Urinary bladder (tissue), 4 donors: ENCODE results near the gene TUBG1. TPM values are rescaled to one million over a fixed set of nuclear protein-coding genes. Genes with fewer than 3 reads are reported as not detected.
"Not testable (repeated sequence)": the region's sequence is repeated elsewhere in the genome, so short reads cannot be mapped to it uniquely, and the experiment has no call there.

Experiments
- DNase-seq: peaks from one replicate; pipeline ENCODE4 v3.0.0-alpha.2; 2015; ENCODE audit errors: extremely low spot score
- H3K27ac ChIP-seq: one replicate; pipeline ENCODE4 v1.5.1; 2013; ENCODE audit warnings: low read depth, mild to moderate bottlenecking, moderate library complexity
- H3K36me3 ChIP-seq: one replicate; pipeline ENCODE4 v1.6.1; 2013; ENCODE audit warnings: mild to moderate bottlenecking, moderate library complexity; ENCODE audit not compliant: insufficient read depth
- H3K4me1 ChIP-seq: one replicate; pipeline ENCODE4 v1.6.1; 2013; ENCODE audit warnings: mild to moderate bottlenecking, moderate library complexity; ENCODE audit not compliant: insufficient read depth
- H3K4me3 ChIP-seq: one replicate; pipeline ENCODE4 v1.5.1; 2013; ENCODE audit warnings: low read depth, low read length
- WGBS: extraction: QIAGEN DNeasy Blood & Tissue Kit; methylation state at CpG from one replicate; pipeline ENCODE4 v1.1.7; 2013; 5-methylcytosine and 5-hydroxymethylcytosine counted together
- polyA plus RNA-seq: library from polyadenylated mRNA; stranded (reverse); fragments of 200-250 nt; gene quantifications from one replicate; pipeline ENCODE4 v1.2.3, GENCODE V29; 2013
- total RNA-seq: library from RNA; depleted of rRNA; stranded (reverse); fragments of >200 nt; gene quantifications from one replicate; pipeline ENCODE4 v1.2.3, GENCODE V29; 2014
- donor health status: healthy with polysubstance abuse.
- donor health status: healthy.

Gene TUBG1
- total and polyA plus RNA-seq, 2 donors = 15.2 to 42.9 TPM

DNA sequence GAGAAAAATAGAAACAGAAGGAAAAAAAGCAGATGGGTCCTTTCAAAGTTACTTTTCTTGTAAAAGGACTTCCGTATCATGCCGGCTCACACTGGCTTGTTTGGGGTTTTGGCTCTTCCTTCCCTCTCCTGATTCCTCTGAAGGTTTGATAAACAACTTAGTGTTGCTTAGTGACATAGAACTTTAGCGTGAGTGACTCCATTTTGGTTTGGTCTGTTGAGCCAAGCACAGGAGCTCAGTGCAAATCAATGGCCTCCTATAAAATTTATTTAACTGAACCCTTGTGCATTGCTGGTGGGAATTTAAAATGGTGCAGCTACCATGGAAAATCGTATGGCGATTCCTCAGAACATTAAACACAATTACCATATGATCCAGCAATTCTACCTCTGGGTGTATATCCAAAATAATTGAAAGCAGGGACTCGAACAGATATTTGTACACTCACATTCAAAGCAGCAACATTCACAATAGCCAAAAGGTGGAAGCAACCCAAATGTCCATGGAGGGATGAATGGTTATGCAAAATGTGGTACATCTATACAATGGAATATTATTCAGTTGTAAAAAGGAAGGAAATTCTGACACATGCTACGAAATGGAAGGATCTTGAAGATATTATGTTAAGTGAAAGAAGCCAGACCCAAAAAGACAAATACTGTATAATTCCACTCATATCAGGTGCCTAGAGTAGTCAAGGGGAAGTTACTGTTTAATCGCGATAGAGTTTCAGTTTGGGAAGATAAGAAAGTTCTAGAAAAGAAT is 48.5 kb downstream of the TUBG1 start:
- DNase-seq = no peak
- Histone ChIP-seq H3K4me1 (no peaks in the 10 kb centered on the region), H3K4me3 (no peak overlapping the region), H3K27ac (no peak overlapping the region), H3K36me3 (no peaks in the 10 kb centered on the region)
- 74% methylated on average over 9 of the region's 9 CpGs for WGBS

DNA sequence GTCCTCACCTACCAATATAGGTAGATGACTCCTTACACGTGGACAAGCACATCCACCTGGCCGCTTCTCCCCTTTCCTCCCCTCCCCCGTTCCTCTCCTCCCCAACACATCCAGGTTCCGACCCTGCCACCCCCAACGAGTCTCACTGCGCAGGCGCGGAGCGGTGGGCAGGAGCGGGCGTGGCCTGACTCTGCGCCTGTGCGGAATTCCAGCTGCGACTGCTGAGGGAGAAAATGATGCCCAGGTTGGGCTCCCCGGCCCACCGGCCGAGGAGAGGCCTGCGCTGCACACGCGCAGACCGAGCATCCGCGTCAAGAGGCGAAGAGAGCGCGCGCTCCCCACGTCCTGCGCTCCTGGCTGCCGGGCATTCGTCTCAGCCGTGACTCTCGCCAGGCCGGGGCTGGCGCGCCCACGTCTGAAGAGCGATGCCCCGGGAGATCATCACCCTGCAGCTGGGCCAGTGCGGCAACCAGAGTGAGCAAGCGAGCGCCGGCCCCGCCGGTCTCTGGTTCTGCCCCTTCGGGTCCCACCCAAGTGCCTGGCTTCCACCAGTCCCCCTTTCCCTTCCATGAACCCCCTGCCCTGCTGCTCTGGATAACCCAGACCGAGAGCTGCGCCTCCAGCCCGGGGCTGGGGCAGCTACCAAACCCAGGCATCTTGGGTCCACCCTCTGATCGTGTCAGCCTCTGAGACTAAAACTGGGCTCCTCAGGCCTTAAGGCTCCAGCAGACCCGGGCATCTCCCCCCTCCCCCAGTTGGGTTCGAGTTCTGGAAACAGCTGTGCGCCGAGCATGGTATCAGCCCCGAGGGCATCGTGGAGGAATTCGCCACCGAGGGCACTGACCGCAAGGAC is 49.8 kb downstream of the TUBG1 start, which contains the start of gene TUBG2:
Gene TUBG2, plus strand, starts transcription at position 206 of the 853 bp plus-strand sequence. Its CDS starts 220 bp downstream, at position 426.
- no peak for DNase-seq
- no peaks in the 10 kb centered on the region for H3K4me1 ChIP-seq
- WGBS = 2% methylated on average over 59 of the region's 59 CpGs
- peak within 1 kb of the TSS; percentile 54 for H3K4me3 ChIP-seq
- peak within 1 kb of the TSS; percentile 31 for H3K27ac ChIP-seq
- no peaks in the 10 kb centered on the region for H3K36me3 ChIP-seq

DNA sequence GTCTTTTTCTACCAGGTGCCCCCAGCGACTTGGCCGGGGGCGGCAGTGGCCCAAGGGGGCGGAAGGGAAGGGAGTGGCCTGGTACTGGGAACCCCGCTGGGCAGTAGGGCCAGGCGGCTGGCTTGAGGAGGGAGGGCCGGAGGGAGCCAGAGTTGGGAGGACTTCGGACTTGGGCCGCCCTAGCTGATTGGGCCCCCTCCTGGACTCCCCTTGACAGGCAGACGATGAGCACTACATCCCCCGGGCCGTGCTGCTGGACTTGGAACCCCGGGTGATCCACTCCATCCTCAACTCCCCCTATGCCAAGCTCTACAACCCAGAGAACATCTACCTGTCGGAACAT is 50.4 kb downstream of the TUBG1 start:
- H3K27ac ChIP-seq, H3K4me1 ChIP-seq, H3K36me3 ChIP-seq, DNase-seq, H3K4me3 ChIP-seq: not testable (repeated sequence)
- 35% methylated on average over 6 of the region's 14 CpGs for WGBS

DNA sequence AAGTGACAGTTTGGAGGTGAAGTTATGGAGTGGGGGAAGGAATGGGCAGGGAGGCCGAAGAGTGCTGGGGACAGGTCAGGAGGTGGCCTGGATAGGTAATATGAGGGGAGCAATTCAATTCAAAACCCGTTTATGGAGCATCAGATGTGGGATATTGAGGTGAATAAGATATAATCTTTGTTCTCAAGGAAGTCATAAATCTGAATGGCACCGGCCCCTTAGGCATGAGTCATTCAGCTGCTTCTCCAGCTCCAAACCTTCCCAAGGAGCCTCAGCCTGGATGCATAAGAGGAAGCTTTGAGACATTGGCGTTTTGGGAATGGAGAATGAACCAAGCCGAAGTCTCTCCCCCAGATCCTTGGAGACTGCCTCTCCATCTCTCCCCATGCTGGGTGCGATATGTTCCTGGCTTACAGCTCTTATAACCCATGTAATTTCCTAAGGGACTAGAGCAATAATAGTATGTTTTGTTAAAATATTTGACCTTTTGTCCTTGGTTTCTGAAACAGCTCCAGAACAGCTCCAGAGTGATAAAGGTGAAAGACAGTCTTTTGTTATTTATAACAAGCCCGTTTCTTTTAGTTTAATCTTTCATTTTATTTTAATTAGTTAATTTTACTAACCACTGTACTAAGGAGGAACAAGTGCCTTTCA is 51.3 kb downstream of the TUBG1 start:
- no peaks in the 10 kb centered on the region for H3K4me1 ChIP-seq
- no peak for DNase-seq
- H3K36me3 ChIP-seq = no peaks in the 10 kb centered on the region
- H3K27ac ChIP-seq = no peak overlapping the region
- WGBS = 59% methylated on average over 7 of the region's 7 CpGs
- H3K4me3 ChIP-seq = no peak overlapping the region

Other genes starting within 250 kb of the TUBG1 start
- gene STAT3, start 221.2 kb upstream of the TUBG1 start, total RNA-seq = 96.4 TPM
- gene STAT3, start 221.2 kb upstream of the TUBG1 start, polyA plus RNA-seq = 143 TPM
- gene CAVIN1, start 186.4 kb upstream of the TUBG1 start, total RNA-seq = 296 TPM
- gene CAVIN1, start 186.4 kb upstream of the TUBG1 start, polyA plus RNA-seq = 478 TPM
- gene ATP6V0A1, start 150.8 kb upstream of the TUBG1 start, total RNA-seq = 72.1 TPM
- 36.5 TPM for gene ATP6V0A1, start 150.8 kb upstream of the TUBG1 start, polyA plus RNA-seq
- gene NAGLU, start 73.4 kb upstream of the TUBG1 start, total RNA-seq = 18.0 TPM
- gene NAGLU, start 73.4 kb upstream of the TUBG1 start, polyA plus RNA-seq = 40.3 TPM
- gene HSD17B1, start 56.8 kb upstream of the TUBG1 start, total RNA-seq = 1.5 TPM
- 2.5 TPM for gene HSD17B1, start 56.8 kb upstream of the TUBG1 start, polyA plus RNA-seq
- 8.8 TPM for gene COASY, start 47.5 kb upstream of the TUBG1 start, total RNA-seq
- gene COASY, start 47.5 kb upstream of the TUBG1 start, polyA plus RNA-seq = 43.7 TPM
- 17.1 TPM for gene MLX, start 42.6 kb upstream of the TUBG1 start, total RNA-seq
- gene MLX, start 42.6 kb upstream of the TUBG1 start, polyA plus RNA-seq = 38.0 TPM
- gene PSMC3IP, start 32.0 kb upstream of the TUBG1 start, total RNA-seq = 4.5 TPM
- gene PSMC3IP, start 32.0 kb upstream of the TUBG1 start, polyA plus RNA-seq = 7.9 TPM
- 49.9 TPM for gene RETREG3, start 309 bp upstream of the TUBG1 start, total RNA-seq
- gene RETREG3, start 309 bp upstream of the TUBG1 start, polyA plus RNA-seq = 21.2 TPM
- gene TUBG2, start 49.6 kb downstream of the TUBG1 start, total RNA-seq = 17.3 TPM
- 38.4 TPM for gene TUBG2, start 49.6 kb downstream of the TUBG1 start, polyA plus RNA-seq
- 15.7 TPM for gene PLEKHH3, start 67.3 kb downstream of the TUBG1 start, total RNA-seq
- 46.0 TPM for gene PLEKHH3, start 67.3 kb downstream of the TUBG1 start, polyA plus RNA-seq
- 1.6 TPM for gene CCR10, start 72.2 kb downstream of the TUBG1 start, total RNA-seq
- gene CCR10, start 72.2 kb downstream of the TUBG1 start, polyA plus RNA-seq = 3.6 TPM
- 14.6 TPM for gene CNTNAP1, start 72.8 kb downstream of the TUBG1 start, total RNA-seq
- 20.1 TPM for gene CNTNAP1, start 72.8 kb downstream of the TUBG1 start, polyA plus RNA-seq
- 32.9 TPM for gene EZH1, start 135.4 kb downstream of the TUBG1 start, total RNA-seq
- gene EZH1, start 135.4 kb downstream of the TUBG1 start, polyA plus RNA-seq = 40.4 TPM
- gene RAMP2, start 151.5 kb downstream of the TUBG1 start, total RNA-seq = 16.0 TPM
- 51.9 TPM for gene RAMP2, start 151.5 kb downstream of the TUBG1 start, polyA plus RNA-seq
- gene VPS25, start 163.8 kb downstream of the TUBG1 start, total RNA-seq = 32.6 TPM
- 71.6 TPM for gene VPS25, start 163.8 kb downstream of the TUBG1 start, polyA plus RNA-seq
- 0.26 TPM for gene WNK4, start 170.9 kb downstream of the TUBG1 start, total RNA-seq
- 0.23 TPM for gene WNK4, start 170.9 kb downstream of the TUBG1 start, polyA plus RNA-seq
- gene COA3, start 189.0 kb downstream of the TUBG1 start, total RNA-seq = 57.5 TPM
- 89.9 TPM for gene COA3, start 189.0 kb downstream of the TUBG1 start, polyA plus RNA-seq
- 0.37 TPM for gene CNTD1, start 189.2 kb downstream of the TUBG1 start, total RNA-seq
- gene CNTD1, start 189.2 kb downstream of the TUBG1 start, polyA plus RNA-seq = 0.71 TPM
- 51.4 TPM for gene BECN1, start 214.6 kb downstream of the TUBG1 start, total RNA-seq
- gene BECN1, start 214.6 kb downstream of the TUBG1 start, polyA plus RNA-seq = 82.7 TPM
- gene PSME3, start 223.7 kb downstream of the TUBG1 start, total RNA-seq = 31.1 TPM
- gene PSME3, start 223.7 kb downstream of the TUBG1 start, polyA plus RNA-seq = 79.7 TPM
- gene AOC2, start 234.9 kb downstream of the TUBG1 start, total RNA-seq = 0.42 TPM
- 2.1 TPM for gene AOC2, start 234.9 kb downstream of the TUBG1 start, polyA plus RNA-seq
- gene AOC3, start 241.5 kb downstream of the TUBG1 start, total RNA-seq = 40.6 TPM
- 319 TPM for gene AOC3, start 241.5 kb downstream of the TUBG1 start, polyA plus RNA-seq